ENCODE data around the gene CD2BP2. TPM values are rescaled to one million over a fixed set of nuclear protein-coding genes. Genes with fewer than 3 reads are reported as not detected.

Gene CD2BP2
- total and polyA plus RNA-seq, 9 of the 15 experiments (the other 6 are each of a cell fraction or from before 2014, with no cell fraction given) = 3.9 to 51.1 (median 32.8) TPM

GRCh38 chr16:30382111-30382881, 27.2 kb upstream of the CD2BP2 start, which contains the start of gene SEPTIN1:
SEPTIN1 (minus strand) TSS chr16:30382561; CDS start chr16:30382542, 19 bp downstream.
- H3K27me3 ChIP-seq (ENCODE audit: control insufficient read depth in 2 of 2, insufficient read depth in 2 of 2, low read length in 2 of 2) = no peaks in the 10 kb centered on the region
- peak within 1 kb of the TSS; percentile 75 to 87 for H3K9ac ChIP-seq (ENCODE audit: insufficient read depth in 1 of 2, low read depth in 2 of 2, low read length in 2 of 2)
- TF ChIP-seq SMARCE1 (IDR thresholded peaks at IDR 0.05) = no peak
- no peak for TF ChIP-seq MAFG (tag; conservative IDR thresholded peaks at IDR 0.05)
- TF ChIP-seq ZFX (CRISPR knock-in tag; IDR thresholded peaks at IDR 0.05) = peak; percentile 35; the same call in 1 of the 2 replicates
- no peak for TF ChIP-seq NCOA2 (IDR thresholded peaks at IDR 0.05; ENCODE audit: partially characterized antibody in 2 of 2)
- no peak for TF ChIP-seq XRCC5 (IDR thresholded peaks at IDR 0.05; ENCODE audit: low read depth, low read length)
- TF ChIP-seq CREB1 (IDR thresholded peaks at IDR 0.05) = no peak
- TF ChIP-seq CREB1 (CRISPR knock-in tag; IDR thresholded peaks at IDR 0.05) = no peak
- TF ChIP-seq ZNF354B (CRISPR knock-in tag; IDR thresholded peaks at IDR 0.05) = no peak
- no peak for TF ChIP-seq HDAC3 (IDR thresholded peaks at IDR 0.05; ENCODE audit: borderline replicate concordance, partially characterized antibody)
- no peak for TF ChIP-seq SAFB (IDR thresholded peaks at IDR 0.05; ENCODE audit: borderline replicate concordance, low read depth, low read length)
- TF ChIP-seq, protein P1, sequence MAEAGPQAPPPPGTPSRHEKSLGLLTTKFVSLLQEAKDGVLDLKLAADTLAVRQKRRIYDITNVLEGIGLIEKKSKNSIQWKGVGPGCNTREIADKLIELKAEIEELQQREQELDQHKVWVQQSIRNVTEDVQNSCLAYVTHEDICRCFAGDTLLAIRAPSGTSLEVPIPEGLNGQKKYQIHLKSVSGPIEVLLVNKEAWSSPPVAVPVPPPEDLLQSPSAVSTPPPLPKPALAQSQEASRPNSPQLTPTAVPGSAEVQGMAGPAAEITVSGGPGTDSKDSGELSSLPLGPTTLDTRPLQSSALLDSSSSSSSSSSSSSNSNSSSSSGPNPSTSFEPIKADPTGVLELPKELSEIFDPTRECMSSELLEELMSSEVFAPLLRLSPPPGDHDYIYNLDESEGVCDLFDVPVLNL (CRISPR knock-in tag; IDR thresholded peaks at IDR 0.05; ENCODE audit: low read depth) = no peak
- TF ChIP-seq, protein P2, sequence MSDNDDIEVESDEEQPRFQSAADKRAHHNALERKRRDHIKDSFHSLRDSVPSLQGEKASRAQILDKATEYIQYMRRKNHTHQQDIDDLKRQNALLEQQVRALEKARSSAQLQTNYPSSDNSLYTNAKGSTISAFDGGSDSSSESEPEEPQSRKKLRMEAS (CRISPR knock-in tag; IDR thresholded peaks at IDR 0.05) = 0 out of 2 replicates have a peak, but pooled peaks have one; percentile 12
- TF ChIP-seq KDM1A (IDR thresholded peaks at IDR 0.05) = no peak
- TF ChIP-seq SPI1 (IDR thresholded peaks at IDR 0.05; ENCODE audit: borderline replicate concordance, low read depth, low read length) = 0 out of 2 replicates have a peak, but pooled peaks have one; percentile 19
- TF ChIP-seq ZEB2 (IDR thresholded peaks at IDR 0.05) = no peak
- TF ChIP-seq, protein P3, sequence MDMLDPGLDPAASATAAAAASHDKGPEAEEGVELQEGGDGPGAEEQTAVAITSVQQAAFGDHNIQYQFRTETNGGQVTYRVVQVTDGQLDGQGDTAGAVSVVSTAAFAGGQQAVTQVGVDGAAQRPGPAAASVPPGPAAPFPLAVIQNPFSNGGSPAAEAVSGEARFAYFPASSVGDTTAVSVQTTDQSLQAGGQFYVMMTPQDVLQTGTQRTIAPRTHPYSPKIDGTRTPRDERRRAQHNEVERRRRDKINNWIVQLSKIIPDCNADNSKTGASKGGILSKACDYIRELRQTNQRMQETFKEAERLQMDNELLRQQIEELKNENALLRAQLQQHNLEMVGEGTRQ (CRISPR knock-in tag; IDR thresholded peaks at IDR 0.05) = no peak
- TF ChIP-seq, protein P4, sequence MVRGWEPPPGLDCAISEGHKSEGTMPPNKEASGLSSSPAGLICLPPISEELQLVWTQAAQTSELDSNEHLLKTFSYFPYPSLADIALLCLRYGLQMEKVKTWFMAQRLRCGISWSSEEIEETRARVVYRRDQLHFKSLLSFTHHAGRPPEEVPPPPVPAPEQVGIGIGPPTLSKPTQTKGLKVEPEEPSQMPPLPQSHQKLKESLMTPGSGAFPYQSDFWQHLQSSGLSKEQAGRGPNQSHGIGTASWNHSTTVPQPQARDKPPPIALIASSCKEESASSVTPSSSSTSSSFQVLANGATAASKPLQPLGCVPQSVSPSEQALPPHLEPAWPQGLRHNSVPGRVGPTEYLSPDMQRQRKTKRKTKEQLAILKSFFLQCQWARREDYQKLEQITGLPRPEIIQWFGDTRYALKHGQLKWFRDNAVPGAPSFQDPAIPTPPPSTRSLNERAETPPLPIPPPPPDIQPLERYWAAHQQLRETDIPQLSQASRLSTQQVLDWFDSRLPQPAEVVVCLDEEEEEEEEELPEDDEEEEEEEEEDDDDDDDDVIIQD (CRISPR knock-in tag; IDR thresholded peaks at IDR 0.05) = no peak
- TF ChIP-seq ZNF316 (IDR thresholded peaks at IDR 0.05) = no peak
- H3K36me3 ChIP-seq (ENCODE audit: control insufficient read depth, insufficient read depth, low read length) = peaks cover 7% of the 10 kb centered on the region; the same call in 1 of the 3 replicates
- peak within 1 kb of the TSS; percentile 91 for H3K27ac ChIP-seq (ENCODE audit: extremely low read depth, low read depth, low read length)
- BruUV-seq (replicated peaks) = no TSS peak
- H2AFZ ChIP-seq (ENCODE audit: low read depth, low read length) = peak within 1 kb of the TSS; percentile 72
- peaks cover 34 to 50% of the 10 kb centered on the region in 2 experiments for H3K4me1 ChIP-seq (replicated peaks in 1 of 2; ENCODE audit: control insufficient read depth in 2 of 2, insufficient read depth in 2 of 2, low read length in 2 of 2)
- intact Hi-C loops (cut with micrococcal nuclease) (no loop called here), in situ Hi-C loops (cut with MboI) (no loop called here)
- H3K4me3 ChIP-seq = no peak within 1 kb of the TSS
- peaks cover 16% of the 10 kb centered on the region for H3K79me2 ChIP-seq (ENCODE audit: control insufficient read depth, insufficient read depth, low read length)
- FAIRE-seq (no peak), ATAC-seq (no peak), DNase-seq (ENCODE audit: extremely low read depth in 1 of 4, low spot score in 3 of 4) (peak in 1 of 4 experiments; percentile 7)
- CTCF ChIA-PET (ENCODE audit: low intra/inter-chr PET ratio) = no interaction called here
- no peaks in the 10 kb centered on the region for H4K20me1 ChIP-seq (replicated peaks; ENCODE audit: control insufficient read depth, insufficient read depth, low read length)
- H3K9me1 ChIP-seq (ENCODE audit: control insufficient read depth, insufficient read depth, low read length) = no peaks in the 10 kb centered on the region
- H3K9me3 ChIP-seq (replicated peaks; ENCODE audit: control insufficient read depth, insufficient read depth, low read depth, low read length) = no peaks in the 10 kb centered on the region
- POLR2A ChIA-PET = interaction anchor here (0.6 to 1.6 kb wide), 9 partner anchors 7 to 514 kb away, joined by 3 to 5 read pairs (median 4); partner anchors contain the start of gene CTF1
- 67% methylated on average over 9 of the region's 12 CpGs for WGBS (ENCODE audit: insufficient coverage, low coverage, missing lambda C conversion rate)
- H3K4me2 ChIP-seq (ENCODE audit: insufficient read depth, low read length) = peak within 1 kb of the TSS; percentile 60
